ENCODE results near the gene MOCS1.
"Not testable (repeated sequence)": the region's sequence is repeated elsewhere in the genome, so short reads cannot be mapped to it uniquely, and the experiment has no call there.

Gene MOCS1

GRCh38 chr6:39978240-39978639 is 44.0 kb upstream of the MOCS1 start:
- TF ChIP-seq CTCF (IDR thresholded peaks at IDR 0.05; ENCODE audit: low read length, missing control alignments), result no peak
- no peak for DNase-seq (ENCODE audit: low read depth)
- no peak overlapping the region for H3K4me3 ChIP-seq (replicated peaks; ENCODE audit: low read depth, low read length)

- no peak for TF ChIP-seq CTCF (IDR thresholded peaks at IDR 0.05; ENCODE audit: low read length, missing control alignments)
- no peak overlapping the region for H3K4me3 ChIP-seq (replicated peaks; ENCODE audit: low read depth, low read length)
- no peak for DNase-seq (ENCODE audit: low read depth)
Measured at GRCh38 chr6:39973661-39974060, 39.4 kb upstream of the MOCS1 start.

- not testable (repeated sequence) for H3K4me3 ChIP-seq (replicated peaks; ENCODE audit: low read depth, low read length); DNase-seq (ENCODE audit: low read depth)
Measured at GRCh38 chr6:39972717-39973116, 38.5 kb upstream of the MOCS1 start.

DNA sequence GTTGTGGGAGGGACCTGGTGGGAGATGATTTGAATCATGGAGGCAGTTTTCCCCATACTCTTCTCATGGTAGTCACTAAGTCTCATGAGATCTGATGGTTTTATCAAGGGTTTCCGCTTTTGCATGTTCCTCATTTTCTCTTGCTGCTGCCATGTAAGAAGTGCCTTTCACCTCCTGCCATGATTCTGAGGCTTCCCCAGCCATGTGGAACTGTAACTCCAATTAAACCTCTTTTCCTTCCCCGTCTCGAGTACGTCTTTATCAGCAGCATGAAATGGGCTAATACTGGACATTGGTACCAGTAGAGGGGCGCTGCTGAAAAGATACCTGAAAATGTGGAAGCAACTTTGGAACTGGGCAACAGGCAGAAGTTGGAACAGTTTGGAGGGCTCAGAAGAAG is 36.9 kb upstream of the MOCS1 start:
- not testable (repeated sequence) for DNase-seq (ENCODE audit: low read depth); H3K4me3 ChIP-seq (replicated peaks; ENCODE audit: low read depth, low read length)

DNA sequence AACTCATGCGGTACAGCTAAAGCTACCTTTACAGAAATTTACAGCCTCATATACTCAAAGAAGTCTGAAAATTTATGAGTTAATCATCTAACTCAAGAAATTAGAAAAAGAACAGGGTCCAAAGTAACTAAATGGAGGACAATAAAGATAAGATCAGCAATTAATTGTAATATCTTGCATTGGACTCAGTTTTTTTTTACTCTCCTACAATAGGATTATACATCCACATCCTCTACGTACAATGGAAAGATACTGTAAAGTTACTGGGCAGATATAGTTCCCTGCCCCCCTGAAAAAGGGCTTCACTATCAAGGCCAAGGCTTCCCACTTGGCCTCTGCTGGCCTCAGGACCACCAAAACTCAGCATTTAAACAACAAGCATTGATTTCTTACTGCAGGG is 31.5 kb upstream of the MOCS1 start:
- no peak for DNase-seq (ENCODE audit: low read depth)
- TF ChIP-seq CTCF (IDR thresholded peaks at IDR 0.05; ENCODE audit: low read length, missing control alignments), result no peak

DNA sequence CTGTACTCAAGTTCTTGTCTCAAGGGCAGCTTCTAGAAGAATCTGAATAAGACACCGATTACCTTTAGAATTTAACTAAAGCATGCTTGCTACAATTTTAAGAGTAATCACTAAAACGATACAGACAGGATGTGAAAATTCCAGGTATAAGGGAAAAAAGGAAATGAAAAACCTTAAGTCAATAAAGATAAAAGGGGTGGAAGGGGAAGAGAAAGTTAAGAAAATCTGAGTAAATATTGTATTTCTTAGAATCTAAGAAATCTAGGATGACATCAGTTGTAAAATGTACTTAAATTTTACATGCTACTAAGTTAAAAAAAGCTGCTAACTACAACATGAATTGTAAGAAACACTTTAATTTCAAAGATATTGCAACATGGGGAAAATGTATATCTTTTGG is 30.3 kb upstream of the MOCS1 start:
- H3K4me3 ChIP-seq (replicated peaks; ENCODE audit: low read depth, low read length), result no peak overlapping the region
- no peak for DNase-seq (ENCODE audit: low read depth)
- TF ChIP-seq CTCF (IDR thresholded peaks at IDR 0.05; ENCODE audit: low read length, missing control alignments), result no peak

More for the DNA sequence above, 31.5 kb upstream of the MOCS1 start:
- H3K4me3 ChIP-seq (replicated peaks; ENCODE audit: low read depth, low read length), result no peak overlapping the region

DNA sequence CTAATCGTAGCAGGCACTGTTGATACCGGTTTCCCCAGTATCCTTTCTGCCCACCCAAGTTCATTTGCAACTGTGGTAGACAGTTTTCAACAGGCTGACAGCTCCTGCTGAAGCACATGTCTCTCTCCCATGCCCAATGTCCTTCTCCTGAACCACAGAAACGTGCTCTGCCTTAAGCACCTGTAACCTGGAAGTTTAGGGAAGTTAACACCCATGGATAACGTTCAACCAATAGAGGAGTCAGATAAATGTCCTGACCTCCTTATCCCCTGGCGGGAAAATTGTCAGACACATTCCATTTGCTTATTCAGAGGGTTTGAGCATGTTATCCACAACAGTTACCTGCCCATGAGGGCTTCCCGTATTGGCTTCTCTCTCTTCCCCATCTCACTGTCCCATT is 29.8 kb upstream of the MOCS1 start:
- DNase-seq (ENCODE audit: low read depth), result no peak
- H3K4me3 ChIP-seq (replicated peaks; ENCODE audit: low read depth, low read length), result no peak overlapping the region
- no peak for TF ChIP-seq CTCF (IDR thresholded peaks at IDR 0.05; ENCODE audit: low read length, missing control alignments)

GRCh38 chr6:39962831-39963230 is 28.6 kb upstream of the MOCS1 start:
- H3K4me3 ChIP-seq (replicated peaks; ENCODE audit: low read depth, low read length), result no peak overlapping the region
- peak; percentile 14 for DNase-seq (ENCODE audit: low read depth)
- no peak for TF ChIP-seq CTCF (IDR thresholded peaks at IDR 0.05; ENCODE audit: low read length, missing control alignments)

Measured in fibroblast of pulmonary artery (primary cell).